CD4-positive, alpha-beta T cell treated with Interleukin-6 at 100 ng/mL for 8 hours (primary cell): ENCODE data around the gene RMI1.

ENCODE experiments used
- DNase-seq: peaks from one replicate; pipeline ENCODE4 v3.0.0-alpha.2; 2020; ENCODE audit warnings: mixed read lengths, low spot score

The RMI1 gene

GRCh38 chr9:83969602-83970001 is 11.0 kb upstream of the RMI1 start:
- no peak for DNase-seq

- no peak for DNase-seq
These were observed 9.1 kb upstream of the RMI1 start for GRCh38 chr9:83971485-83971884.

DNA sequence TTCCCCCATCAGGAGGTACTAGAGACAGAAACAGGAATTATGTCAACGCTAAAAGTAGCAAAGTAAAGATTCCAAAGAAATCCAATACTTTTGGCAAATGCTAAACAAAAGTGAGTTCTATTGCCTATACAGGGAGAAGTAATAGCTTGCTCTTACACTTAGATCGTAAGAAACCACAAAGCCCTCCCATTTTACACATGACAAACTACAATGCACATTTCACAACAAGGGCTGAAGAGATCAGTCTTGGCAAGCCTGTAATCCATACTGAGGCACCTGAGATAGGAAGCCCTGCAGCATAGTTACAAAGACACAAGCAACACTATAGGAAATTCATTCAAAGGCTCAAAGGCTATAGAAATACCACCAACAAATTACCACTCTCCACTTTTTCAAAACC is 8.3 kb upstream of the RMI1 start:
- no peak for DNase-seq

DNA sequence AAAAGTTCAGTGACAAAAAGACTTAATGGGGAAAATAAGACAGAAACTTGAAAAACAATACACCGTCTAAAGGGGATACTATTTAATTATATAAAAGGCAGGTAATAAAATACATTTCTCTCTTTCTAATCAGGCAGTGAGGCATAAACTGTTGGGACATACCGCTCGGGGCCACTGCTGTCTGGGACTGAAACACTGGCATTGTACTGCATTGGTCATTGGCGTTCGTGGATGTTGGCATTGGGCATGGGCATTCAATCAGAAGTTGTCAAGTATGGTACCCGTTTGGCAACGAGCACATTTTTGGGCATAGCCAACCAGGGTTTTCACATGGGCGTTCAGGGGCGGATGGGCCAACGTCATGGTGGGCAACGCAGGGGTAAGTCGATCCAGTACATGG is 5.3 kb upstream of the RMI1 start:
- DNase-seq = no peak

DNA sequence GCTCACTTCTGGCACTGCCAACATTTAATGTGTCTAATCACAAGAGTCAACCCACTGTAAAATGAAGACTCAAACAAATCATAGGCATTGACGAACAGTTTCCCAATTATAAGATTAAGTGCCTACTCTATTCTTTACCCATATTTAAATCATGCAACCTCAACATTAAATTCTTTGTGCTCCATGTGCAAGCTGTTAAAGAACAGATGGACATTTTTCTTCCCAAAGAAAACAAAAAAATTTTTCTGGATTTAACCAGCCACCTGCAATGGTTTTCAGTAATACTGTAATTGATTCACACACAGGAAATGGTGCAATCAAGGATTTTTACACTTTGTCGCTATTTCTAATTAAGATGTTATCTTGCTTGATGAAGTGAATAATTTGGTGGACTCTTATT is 4.2 kb upstream of the RMI1 start:
- no peak for DNase-seq

- DNase-seq = no peak
These were observed 3.4 kb upstream of the RMI1 start for GRCh38 chr9:83977196-83977595.

DNA sequence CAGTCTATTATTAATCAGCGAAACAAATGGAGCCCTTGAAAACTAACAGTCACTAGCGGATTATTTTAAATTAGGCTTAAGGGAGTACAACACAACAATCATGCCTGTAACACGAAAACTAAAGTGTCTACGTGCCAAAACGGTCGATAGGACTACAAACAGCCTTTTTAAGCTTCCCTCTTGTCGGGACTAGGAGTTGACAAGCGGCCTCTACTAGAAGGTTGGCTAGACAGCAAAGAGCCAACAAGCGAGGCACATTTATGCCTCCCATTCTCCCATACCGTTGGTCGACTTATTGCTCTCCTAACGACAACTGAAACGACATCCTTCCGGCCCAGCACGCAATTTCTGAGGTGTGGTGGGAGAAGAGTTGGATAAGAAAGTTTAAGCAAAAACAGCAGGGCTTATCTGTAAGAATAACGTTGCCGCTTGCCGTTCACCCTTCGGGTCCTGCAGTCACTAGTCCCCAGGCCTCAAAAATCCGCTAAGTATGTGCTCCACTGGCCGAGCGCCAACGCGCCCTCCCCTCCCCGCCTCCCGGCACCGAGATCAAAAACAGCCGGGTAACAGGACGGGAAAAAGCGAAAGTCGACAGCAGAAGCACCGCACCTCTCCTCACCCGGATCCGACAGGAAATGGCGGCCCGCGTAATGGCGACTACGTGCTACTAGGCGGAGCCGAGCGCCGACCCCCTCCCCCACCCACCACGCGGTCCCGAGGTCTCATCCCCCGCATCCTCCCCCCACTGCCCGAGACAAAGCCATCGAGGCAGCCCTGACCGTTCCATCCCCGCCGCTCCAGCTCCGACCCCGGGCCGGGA is 1.4 kb upstream of the RMI1 start:
- DNase-seq = peak; percentile 88

- peak; percentile 98 for DNase-seq
These were observed 702 bp upstream of the RMI1 start, which contains the start of gene HNRNPK for GRCh38 chr9:83979812-83980394. TSS of gene HNRNPK (minus strand) at chr9:83980215. CDS start at chr9:83978252, 1,963 bp downstream.

DNA sequence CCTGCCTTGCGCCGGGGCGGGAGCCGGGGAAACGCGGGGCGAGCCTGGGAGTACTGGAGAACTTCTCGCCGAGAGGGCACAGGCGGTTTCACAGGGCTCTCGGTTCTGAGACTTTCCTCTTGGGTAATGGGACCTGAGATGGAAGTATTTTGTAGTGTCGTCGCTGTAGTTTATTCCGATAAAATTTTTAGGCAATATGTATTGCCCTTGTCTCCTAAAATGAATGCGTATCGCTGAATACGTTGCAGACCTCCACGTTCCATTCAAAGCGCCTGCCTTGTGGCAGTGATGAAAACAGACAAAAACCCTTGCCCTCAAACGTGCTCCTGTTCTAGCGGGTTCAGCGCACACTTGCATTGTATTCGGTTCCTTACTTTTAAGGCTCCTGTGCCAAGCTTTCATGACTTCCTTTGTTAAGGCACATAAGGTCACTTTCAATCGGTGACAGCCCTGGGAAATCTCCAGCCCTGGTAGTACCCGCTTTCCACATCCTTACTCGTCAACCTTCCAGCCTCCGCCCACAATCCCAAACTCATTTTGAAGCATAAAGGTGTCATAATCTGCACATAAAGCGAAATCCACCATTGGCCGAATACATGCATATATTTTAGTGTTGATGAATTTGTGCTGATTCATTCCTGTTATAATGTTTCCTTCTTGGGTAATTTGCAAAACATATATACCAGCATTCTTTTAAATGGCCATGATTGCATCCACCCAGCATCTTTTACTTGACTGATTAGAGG is 694 bp downstream of the RMI1 start:
- peak; percentile 7 for DNase-seq

GRCh38 chr9:83986195-83986594 is 5.6 kb downstream of the RMI1 start:
- no peak for DNase-seq

GRCh38 chr9:83986765-83987401 is 6.3 kb downstream of the RMI1 start:
- DNase-seq = no peak

- DNase-seq = no peak
These were observed 6.8 kb downstream of the RMI1 start for GRCh38 chr9:83987402-83987791.

DNA sequence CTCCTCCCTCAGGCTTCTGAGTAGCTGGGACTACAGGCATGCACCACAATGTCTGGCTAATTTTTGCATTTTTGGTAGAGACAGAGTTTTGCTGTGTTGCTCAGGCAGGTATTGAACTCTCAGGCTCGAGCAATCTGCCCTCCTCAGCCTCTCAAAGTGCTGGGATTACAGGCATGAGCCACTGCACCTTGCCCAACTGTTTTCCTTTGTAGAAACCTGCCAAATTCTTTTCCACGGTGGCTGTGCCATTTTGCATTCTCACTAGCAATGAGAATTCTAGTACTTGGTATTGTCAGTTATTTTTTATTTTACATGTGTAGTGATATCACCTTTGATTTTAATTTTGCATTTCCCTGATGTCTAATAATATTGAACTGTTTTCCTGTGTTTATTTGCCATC is 7.8 kb downstream of the RMI1 start:
- no peak for DNase-seq

DNA sequence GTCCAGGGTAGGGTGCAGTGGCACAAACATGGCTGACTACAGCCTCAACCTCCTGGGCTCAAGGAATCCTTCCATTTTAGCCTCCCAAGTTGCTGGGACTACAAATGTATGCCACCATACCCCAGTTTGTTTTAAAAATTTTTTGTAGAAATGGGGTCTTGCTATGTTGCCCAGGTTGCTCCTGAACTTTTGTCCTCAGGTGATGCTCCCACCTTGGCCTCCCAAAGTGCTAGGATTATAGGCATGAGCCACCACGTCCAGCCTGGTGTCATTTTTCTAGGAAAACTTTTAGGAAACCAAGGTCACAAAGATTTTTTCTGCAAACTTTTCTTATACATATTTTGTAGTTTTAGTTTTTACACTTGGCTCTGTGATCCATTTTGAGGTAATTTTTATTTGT is 10.8 kb downstream of the RMI1 start:
- DNase-seq = no peak

DNA sequence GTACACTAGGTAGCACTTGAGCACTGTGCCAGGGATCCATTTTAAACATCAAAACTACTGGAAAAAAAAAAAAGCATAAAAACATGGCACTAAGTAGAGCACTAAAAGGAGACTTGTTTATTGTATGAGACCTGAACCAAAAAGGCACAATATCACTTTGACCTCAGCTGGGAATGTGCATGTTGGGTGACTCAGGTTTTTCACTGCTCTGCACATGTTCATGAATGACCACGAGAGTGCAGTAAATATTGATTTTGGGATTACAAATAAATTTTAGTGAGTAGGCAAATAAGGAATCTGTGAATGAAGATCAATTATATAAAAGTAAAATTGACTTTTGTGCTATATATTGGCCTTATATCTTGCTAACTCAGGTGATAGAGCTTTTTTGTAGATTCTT is 11.8 kb downstream of the RMI1 start:
- no peak for DNase-seq

GRCh38 chr9:83992901-83993300 is 12.3 kb downstream of the RMI1 start:
- no peak for DNase-seq

- no peak for DNase-seq
These were observed 15.5 kb downstream of the RMI1 start for GRCh38 chr9:83996126-83996525.

- DNase-seq = no peak
These were observed 18.7 kb downstream of the RMI1 start for GRCh38 chr9:83999141-83999918.

GRCh38 chr9:84000186-84000585 is 19.6 kb downstream of the RMI1 start:
- no peak for DNase-seq

DNA sequence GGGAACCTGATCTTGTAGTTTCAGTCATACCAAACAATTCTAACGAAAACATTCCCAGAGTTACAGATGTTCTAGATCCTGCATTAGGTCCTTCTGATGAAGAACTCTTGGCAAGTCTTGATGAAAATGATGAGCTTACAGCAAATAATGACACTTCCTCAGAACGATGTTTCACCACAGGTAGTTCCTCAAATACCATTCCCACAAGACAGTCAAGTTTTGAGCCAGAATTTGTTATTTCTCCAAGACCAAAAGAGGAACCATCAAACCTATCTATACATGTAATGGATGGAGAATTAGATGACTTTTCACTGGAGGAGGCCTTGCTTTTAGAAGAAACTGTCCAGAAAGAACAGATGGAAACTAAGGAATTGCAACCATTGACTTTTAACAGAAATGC is 21.0 kb downstream of the RMI1 start:
- DNase-seq = no peak

GRCh38 chr9:84002344-84002743 is 21.7 kb downstream of the RMI1 start:
- no peak for DNase-seq

DNA sequence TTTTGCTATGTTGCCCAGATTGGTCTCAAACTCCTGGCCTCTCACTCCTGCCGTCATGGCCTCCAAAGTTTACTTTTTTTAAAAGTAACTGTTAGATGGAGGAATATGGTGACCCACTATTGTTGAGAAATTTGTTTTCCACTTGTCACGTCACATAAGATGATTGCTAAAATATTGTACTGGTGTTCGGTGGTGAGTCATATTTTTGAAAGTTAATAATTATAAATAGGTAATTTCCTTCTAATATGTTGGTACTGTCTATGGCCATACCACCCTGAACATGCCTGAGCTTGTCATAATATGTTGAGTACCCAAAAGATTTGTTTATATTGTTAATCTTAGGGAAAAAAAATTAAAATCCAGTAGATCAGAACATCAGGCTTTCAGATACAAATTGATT is 22.6 kb downstream of the RMI1 start:
- no peak for DNase-seq
